Mesothelial cell of epicardium (in vitro differentiated cells): ENCODE data around the gene PAXX. TPM values are rescaled to one million over a fixed set of nuclear protein-coding genes. Genes with fewer than 3 reads are reported as not detected.

Experiments
- DNase-seq, 2 experiments: peaks; one replicate each; pipeline ENCODE4 v3.0.0; 2021; ENCODE audit warnings: low spot score in 2 of 2; ENCODE audit not compliant: unreplicated experiment in 2 of 2
- H3K27ac Mint-ChIP-seq: 2 replicates; pipeline ENCODE4 v1.8.0; 2021; ENCODE audit warnings: mixed read lengths
- H3K27me3 Mint-ChIP-seq: 2 replicates; pipeline ENCODE4 v1.8.0; 2021; ENCODE audit warnings: low read depth, mixed read lengths
- H3K36me3 Mint-ChIP-seq: 2 replicates; pipeline ENCODE4 v1.8.0; 2021; ENCODE audit warnings: mixed read lengths
- H3K4me1 Mint-ChIP-seq: 2 replicates; pipeline ENCODE4 v1.8.0; 2021; ENCODE audit warnings: mixed read lengths
- H3K4me3 Mint-ChIP-seq: 2 replicates; pipeline ENCODE4 v1.8.0; 2021; ENCODE audit warnings: mild to moderate bottlenecking, moderate library complexity, mixed read lengths
- H3K9me3 Mint-ChIP-seq: 2 replicates; pipeline ENCODE4 v1.8.0; 2021; ENCODE audit warnings: mixed read lengths
- CTCF ChIP-seq: fragments of 200-600 bp; sonication (generic); IDR thresholded peaks from one replicate; pipeline ENCODE4 v1.5.0; 2021; ENCODE audit warnings: antibody characterized with exemption; ENCODE audit not compliant: unreplicated experiment
- total RNA-seq: library from RNA; stranded (reverse); gene quantifications from 3 replicates; pipeline ENCODE4 v1.2.1, GENCODE V29; 2021

Gene PAXX
- total RNA-seq, 1 donor from 2014 or later: 53.1 TPM

DNA sequence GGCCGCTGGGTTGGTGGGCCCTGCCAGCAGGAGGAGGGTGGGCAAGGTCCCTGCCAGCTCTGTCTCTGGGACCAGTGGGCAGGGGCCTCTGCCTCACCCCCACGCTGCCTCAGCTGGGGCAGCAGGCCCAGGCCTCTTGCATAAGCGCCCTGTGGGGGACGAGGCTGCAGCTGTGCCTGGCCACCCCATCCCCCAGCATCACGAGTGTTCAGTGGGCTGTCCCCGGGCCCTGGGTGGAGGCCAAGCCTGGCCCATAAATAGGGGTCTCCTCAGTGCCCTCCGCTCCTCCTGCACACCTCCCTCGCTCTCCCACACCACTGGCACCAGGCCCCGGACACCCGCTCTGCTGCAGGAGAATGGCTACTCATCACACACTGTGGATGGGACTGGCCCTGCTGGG lies 15.0 kb upstream of the PAXX start, which contains the start of gene PTGDS:
TSS of gene PTGDS (plus strand) at position 282 of the 400 bp plus-strand sequence. CDS start at position 357, 75 bp downstream.
- no peaks in the 10 kb centered on the region for H3K9me3 Mint-ChIP-seq

GRCh38 chr9:136977649-136978072 lies 14.6 kb upstream of the PAXX start:
- peaks cover 10% of the 10 kb centered on the region for H3K27me3 Mint-ChIP-seq
- no peak for TF ChIP-seq CTCF
- no peak for DNase-seq
- H3K9me3 Mint-ChIP-seq: no peaks in the 10 kb centered on the region
- H3K36me3 Mint-ChIP-seq: no peaks in the 10 kb centered on the region
- peaks cover 2% of the 10 kb centered on the region for H3K4me1 Mint-ChIP-seq
- H3K4me3 Mint-ChIP-seq: peak overlapping the region; percentile 63
- H3K27ac Mint-ChIP-seq: no peak overlapping the region

More for the DNA sequence above, 15.0 kb upstream of the PAXX start, which contains the start of gene PTGDS:
- Mint-ChIP-seq H3K27ac (no peak within 1 kb of the TSS), H3K36me3 (no peaks in the 10 kb centered on the region), H3K27me3 (peaks cover 10% of the 10 kb centered on the region), H3K4me1 (peaks cover 2% of the 10 kb centered on the region), H3K4me3 (peak within 1 kb of the TSS; percentile 63)
- no peak for DNase-seq
- no peak for TF ChIP-seq CTCF

GRCh38 chr9:136978073-136978864 lies 14.0 kb upstream of the PAXX start:
- peak; percentile 68 to 75 for DNase-seq
- Mint-ChIP-seq H3K4me1 (peaks cover 2% of the 10 kb centered on the region), H3K36me3 (no peaks in the 10 kb centered on the region), H3K27ac (no peak overlapping the region), H3K4me3 (peak overlapping the region; percentile 63), H3K27me3 (peaks cover 10% of the 10 kb centered on the region), H3K9me3 (no peaks in the 10 kb centered on the region)
- no peak for TF ChIP-seq CTCF

GRCh38 chr9:136978865-136979544 lies 13.2 kb upstream of the PAXX start:
- peaks cover 13% of the 10 kb centered on the region for H3K27me3 Mint-ChIP-seq
- H3K4me3 Mint-ChIP-seq: no peak overlapping the region
- H3K9me3 Mint-ChIP-seq: no peaks in the 10 kb centered on the region

More at GRCh38 chr9:136978865-136979544, 13.2 kb upstream of the PAXX start:
- no peaks in the 10 kb centered on the region for H3K36me3 Mint-ChIP-seq
- H3K4me1 Mint-ChIP-seq: peaks cover 2% of the 10 kb centered on the region
- TF ChIP-seq CTCF: no peak
- H3K27ac Mint-ChIP-seq: no peak overlapping the region
- no peak for DNase-seq
